Erythroblast (primary cell): ENCODE data around the gene POU6F2.
A peak's percentile ranks its signal among the peaks of the same experiment; 100 is the strongest.
"Not testable (repeated sequence)": the region's sequence is repeated elsewhere in the genome, so short reads cannot be mapped to it uniquely, and the experiment has no call there.

Source experiments
- DNase-seq, 2 experiments: peaks; one replicate each; lab custom pipeline; 2025; lab: John Stamatoyannopoulos, UW
- GATA1 ChIP-seq: IDR thresholded peaks from 2 replicates; pipeline ENCODE4 v1.6.1; 2011; ENCODE audit warnings: low read depth, mild to moderate bottlenecking, control low read depth, low read length, moderate library complexity
- POLR2A ChIP-seq: IDR thresholded peaks from 2 replicates; pipeline ENCODE4 v1.6.1; 2011; ENCODE audit warnings: mild to moderate bottlenecking, low read length

The POU6F2 gene

DNA sequence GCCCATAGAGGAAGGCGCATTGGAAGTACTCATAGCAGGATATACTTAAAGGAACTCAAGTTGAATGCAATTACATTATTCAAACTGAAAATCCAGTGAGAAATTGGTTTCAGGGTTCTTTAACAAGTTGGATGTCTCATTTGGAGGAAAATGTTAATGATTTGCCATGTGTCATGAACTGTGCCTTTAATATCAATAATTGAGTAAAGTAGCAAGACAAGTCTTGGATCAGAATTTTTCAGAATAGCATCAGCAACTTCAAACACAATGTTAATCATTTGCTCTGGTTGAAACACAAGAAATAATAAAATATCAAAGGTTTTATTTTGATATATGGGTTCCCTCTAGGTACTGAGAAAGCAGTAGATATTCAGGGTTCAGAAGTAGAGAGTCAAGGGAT, 24.5 kb upstream of the POU6F2 start:
- TF ChIP-seq GATA1 (no peak), POLR2A (no peak)
- DNase-seq = no peak

DNA sequence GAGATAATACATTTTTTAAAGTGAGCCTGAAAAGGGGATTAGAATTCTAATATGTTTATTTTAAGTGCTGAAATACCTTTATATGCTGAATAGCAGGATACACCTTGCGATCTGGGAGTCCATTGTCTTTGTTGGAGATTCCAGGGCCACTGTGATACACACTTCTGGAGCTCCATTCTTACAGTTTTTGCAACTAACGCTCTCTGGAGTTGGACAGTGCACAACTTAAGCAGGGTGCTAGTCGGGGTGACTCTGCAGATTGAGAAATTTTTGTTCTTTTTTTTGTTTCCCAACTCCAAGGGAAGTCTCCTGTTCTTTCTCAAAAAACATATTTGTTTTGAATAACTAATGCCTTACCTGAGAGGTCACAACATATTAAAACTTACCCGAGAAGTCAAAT, 23.7 kb upstream of the POU6F2 start:
- TF ChIP-seq GATA1 (no peak), POLR2A (no peak)
- DNase-seq = no peak

DNA sequence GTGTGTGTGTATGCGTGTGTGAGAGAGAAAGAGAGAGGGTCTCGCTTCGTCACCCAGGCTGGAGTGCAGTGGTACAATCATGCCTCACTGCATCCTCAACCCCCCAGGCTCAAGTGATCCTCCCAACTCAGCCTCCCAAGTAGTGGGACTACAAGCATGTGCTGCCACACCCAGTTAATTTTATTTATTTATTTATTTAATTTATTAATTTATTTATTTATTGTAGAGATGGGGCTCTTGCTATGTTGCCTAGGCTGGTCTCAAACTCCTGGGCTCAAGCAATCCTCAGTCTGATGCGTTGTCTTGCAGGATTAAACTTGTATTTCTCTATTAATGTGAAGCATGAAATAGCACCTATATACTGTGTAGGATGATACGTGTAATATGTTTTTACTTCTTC, 21.8 kb upstream of the POU6F2 start:
- no peak for DNase-seq
- TF ChIP-seq GATA1 = no peak
- TF ChIP-seq POLR2A = no peak

DNA sequence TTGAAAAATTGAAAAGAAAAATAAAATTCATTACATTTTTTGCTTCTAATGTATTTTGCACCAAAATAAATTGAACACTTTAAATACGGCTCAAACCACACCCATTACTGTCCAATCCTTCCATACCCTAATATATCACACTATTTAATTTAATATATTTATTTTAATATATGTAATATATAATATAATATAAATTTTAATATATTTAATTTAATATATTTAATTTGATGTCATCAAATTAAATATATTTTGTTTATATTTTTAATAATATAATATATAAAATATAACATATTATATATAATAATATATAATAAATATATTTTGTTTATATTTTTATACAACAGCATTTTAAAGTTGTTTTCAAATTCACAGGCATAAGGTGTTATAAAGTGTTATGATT, 15.7 kb upstream of the POU6F2 start:
- DNase-seq = no peak

DNA sequence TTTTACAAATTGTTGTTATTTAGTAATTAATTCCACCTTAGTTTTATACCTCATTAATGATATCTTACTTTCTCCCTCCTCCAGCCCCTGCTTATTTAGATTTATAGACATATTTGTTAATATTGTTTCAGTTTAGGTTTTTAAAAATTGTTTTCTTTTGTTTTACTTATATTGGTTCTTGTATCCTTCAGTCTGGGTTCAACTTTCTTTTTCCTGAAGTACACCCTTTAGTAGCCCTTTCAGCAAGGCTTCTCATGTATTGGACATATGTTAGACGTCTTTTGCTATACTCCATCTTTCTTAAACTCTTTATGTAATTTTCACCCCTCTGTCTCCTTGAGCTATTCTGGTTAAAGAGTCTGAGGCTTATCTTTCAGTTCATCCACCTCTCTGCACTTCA, 12.8 kb upstream of the POU6F2 start:
- DNase-seq = no peak
- TF ChIP-seq GATA1 (no peak), POLR2A (no peak)

More for the DNA sequence above, 15.7 kb upstream of the POU6F2 start:
- TF ChIP-seq POLR2A = no peak
- TF ChIP-seq GATA1 = no peak

DNA sequence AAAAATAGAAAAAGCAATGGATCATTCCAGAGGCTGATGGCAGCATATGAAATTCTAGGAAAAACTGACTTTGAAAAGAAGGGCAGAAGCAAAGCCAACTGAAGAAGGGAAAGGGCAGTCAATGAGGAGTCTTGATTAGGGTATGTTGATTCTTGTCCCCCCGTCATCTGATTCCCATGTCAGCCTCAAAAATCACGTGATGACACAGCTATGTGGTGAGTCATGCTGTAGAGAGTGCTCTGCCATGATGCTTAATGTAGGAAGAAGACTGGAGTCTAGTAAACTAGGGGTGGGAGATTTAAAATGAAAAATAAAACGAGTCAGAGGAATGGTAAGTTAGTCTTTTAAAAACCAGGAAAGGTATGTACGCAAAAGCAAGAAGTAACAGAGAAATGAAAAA, 3.9 kb upstream of the POU6F2 start:
- peak in 1 of 2 experiments; percentile 2 for DNase-seq
- TF ChIP-seq GATA1 = no peak
- TF ChIP-seq POLR2A = no peak

DNA sequence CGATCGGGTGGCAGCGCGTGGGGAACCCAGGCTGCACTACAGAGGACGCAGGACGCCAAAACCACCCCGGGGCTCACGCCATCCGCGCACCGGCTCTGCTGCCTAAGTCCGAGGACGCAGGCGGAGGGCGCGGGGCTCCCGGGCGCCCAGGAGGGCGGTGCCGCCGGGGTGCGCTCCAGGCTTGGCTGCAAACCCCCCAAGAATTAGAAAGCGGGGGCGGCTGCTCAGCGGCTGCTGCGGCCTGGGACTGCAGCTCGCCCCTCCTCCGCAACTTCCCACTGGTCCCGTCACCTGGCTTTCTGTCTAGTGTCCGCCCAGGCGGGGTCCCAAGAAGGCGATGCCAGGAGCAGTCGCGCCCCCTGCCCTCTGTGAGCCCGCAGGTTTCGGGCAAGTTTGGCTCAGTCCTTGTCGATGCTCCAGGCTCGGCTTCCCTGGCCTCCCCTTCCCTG, 1.7 kb upstream of the POU6F2 start:
- TF ChIP-seq POLR2A (no peak), GATA1 (no peak)
- DNase-seq = no peak

DNA sequence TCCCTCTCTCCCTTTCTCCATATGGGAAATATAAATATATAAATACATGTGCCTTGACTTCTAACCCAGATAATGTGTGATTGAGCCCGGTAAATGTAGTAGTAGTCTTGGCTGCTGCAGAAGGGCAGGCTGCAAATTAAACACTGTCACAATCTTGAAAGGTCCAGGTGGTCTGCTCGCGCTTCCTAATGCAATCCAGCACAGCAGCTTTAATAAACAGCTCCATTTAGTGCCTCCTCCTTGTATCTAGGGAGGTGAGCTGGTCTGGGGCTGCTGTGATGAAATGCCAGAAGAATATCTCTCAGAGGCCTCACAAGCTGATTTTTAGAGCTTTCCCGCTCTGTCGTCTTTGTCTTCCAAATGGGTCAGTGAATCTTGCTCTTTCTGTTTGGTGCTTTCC, 782 bp downstream of the POU6F2 start:
- no peak for TF ChIP-seq GATA1
- no peak for TF ChIP-seq POLR2A

DNA sequence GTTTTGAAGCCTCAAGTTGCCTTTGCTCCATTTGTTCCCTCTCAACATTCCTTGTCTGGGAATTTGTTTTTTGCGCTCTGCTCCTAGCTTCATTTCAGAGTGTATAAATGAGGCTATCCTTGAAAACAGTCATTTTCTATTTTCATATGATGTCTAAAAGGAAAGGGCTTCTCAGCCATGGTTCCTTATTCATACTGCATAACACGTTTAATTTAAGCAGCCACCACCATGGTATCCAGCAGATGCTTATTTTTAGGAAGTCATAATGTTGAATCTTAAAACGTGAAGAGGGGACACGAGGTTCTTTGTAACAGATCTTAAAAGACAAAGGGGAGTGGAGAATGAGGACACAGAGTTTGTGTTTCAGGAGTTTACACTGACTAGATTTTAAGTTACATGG, 14.5 kb downstream of the POU6F2 start:
- TF ChIP-seq POLR2A (no peak), GATA1 (no peak)

More for the DNA sequence above, 782 bp downstream of the POU6F2 start:
- no peak for DNase-seq

DNA sequence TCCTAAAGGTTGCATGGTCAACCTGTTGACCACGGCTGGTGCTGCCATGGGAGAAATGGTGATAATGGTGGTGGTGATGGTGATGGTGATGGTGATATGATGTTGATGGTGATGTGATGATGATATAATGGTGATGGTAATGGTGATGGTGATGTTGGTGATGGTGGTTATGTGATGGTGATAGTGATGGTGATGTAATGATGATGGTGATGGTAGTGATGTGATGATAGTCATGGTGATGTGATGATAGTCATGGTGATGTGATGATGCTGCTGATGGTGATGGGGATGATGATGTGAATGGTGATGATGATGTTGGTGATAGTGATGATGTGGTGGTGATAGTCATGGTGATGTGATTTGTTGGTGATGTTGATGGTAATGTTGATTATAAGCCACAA, 23.9 kb downstream of the POU6F2 start:
- TF ChIP-seq POLR2A (no peak), GATA1 (no peak)
- no peak for DNase-seq

More for the DNA sequence above, 14.5 kb downstream of the POU6F2 start:
- DNase-seq = no peak

DNA sequence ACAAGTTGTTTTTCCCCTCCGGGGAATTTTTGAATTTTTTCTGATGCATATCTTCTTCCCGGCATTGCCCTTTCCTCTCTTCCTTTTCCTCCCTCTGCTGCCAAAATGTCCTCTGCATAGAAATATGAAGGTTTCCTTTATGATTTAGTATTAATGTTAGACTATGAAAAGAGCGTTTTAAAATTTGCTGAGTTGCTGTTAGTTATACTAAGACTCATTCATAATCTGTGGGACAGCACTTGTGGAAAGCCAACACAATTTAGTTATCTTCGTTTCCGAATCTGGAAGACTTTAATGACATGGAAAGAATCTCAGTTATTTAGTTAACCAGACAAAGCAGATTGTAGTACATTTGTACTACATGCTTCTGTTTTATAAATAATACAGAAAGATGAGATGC, 25.0 kb downstream of the POU6F2 start:
- TF ChIP-seq GATA1 = no peak
- TF ChIP-seq POLR2A = no peak
- DNase-seq = no peak

DNA sequence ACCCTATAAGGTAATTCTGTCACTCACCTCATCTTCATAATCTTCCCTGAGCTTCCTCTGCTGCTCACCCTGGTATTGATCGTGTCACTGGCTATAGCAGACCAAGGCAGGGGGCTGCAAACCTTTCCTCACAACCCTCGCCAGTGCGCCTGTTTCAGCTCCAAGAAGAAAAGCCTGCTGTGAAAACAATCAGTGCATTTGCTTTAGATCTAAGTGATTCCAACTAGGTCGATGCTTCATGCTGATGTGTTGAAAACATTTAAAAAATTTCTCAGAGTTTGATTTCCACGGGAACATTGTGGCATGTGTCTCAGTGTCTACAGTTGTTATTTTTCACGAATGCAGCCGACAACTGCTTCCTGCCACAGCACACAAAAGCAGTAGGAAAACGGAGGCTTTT, 27.3 kb downstream of the POU6F2 start:
- DNase-seq = no peak
- TF ChIP-seq GATA1 (no peak), POLR2A (no peak)

DNA sequence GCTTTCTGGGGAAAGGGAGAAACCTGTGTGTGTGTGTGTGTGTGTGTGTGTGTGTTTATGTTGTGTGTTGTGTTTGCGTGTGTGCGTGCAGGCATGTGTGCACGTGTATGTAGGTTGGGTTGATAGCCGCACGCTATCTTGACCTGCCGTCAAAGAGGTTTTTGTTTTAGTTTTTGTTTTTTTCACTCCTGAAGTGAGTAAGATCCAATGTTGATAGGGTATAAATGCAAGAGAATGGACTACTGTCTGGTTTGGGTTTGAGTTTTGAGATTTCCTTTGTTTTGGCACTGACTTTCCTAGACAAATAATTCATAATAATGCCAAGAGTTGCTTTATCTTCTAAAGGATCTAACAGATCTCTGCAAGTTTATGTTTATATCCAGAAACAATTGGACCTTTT, 27.8 kb downstream of the POU6F2 start:
- no peak for DNase-seq
- no peak for TF ChIP-seq GATA1
- no peak for TF ChIP-seq POLR2A

DNA sequence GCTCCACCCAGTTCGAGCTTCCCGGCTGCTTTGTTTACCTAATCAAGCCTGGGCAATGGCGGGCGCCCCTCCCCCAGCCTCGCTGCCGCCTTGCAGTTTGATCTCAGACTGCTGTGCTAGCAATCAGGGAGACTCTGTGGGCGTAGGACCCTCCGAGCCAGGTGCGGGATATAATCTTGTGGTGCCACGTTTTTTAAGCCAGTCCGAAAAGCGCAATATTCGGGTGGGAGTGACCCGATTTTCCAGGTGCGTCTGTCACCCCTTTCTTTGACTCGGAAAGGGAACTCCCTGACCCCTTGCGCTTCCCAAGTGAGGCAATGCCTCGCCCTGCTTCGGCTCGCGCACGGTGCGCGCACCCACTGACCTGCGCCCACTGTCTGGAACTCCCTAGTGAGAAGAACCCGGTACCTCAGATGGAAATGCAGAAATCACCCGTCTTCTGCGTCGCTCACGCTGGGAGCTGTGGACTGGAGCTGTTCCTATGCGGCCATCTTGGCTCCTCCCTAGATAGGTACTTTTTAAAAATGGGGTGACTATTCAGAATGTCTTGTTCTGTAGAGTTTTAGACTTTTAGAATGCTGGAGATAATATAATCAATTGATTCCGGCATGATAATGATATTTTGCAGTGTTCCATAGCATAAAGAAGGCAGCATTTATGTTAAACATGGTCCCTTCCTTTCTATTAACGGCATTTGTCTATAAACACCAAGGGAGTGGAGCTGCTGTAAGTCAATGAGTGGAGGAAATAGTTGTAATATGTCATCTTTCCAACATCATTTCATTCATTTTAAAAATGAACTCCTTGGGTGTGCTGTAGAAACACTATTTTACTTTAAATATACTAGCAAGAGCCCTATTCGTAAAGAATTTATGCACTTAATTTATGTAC, 35.6 kb downstream of the POU6F2 start:
- not testable (repeated sequence) for DNase-seq

DNA sequence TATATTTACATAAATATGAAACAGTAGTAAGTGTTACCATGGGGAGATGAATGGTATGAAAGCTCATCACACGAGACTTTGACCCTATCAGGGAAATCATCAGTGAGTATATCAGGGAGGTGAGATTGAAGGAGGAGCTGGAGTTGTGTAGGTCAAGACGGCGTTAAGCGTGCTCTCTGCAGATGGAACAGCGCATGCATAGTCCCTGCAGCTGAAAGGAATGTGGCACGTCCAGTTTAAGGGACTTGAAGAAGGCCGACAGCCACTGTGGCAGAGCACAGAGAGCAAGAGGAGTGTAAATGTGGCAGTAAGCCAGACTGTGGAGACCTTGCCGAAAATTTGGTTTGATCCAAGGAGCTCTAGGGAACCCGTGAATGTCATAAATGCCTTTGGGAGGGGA, 38.9 kb downstream of the POU6F2 start:
- no peak for TF ChIP-seq GATA1
- no peak for TF ChIP-seq POLR2A
- DNase-seq = no peak
